ENCODE measurements around the gene SMARCAL1. TPM values are rescaled to one million over a fixed set of nuclear protein-coding genes. Genes with fewer than 3 reads are reported as not detected.

Gene SMARCAL1
- total RNA-seq, 2 donors from 2014 or later, result 29.1 to 35.1 TPM

- Mint-ChIP-seq H3K36me3 (ENCODE audit: low read depth) (peaks cover 77% of the 10 kb centered on the region), H3K27ac (no peak overlapping the region), H3K9me3 (peaks cover 7% of the 10 kb centered on the region), H3K27me3 (ENCODE audit: insufficient read depth) (no peaks in the 10 kb centered on the region), H3K4me1 (no peaks in the 10 kb centered on the region), H3K4me3 (no peak overlapping the region)
- H3K4me3 ChIP-seq (ENCODE audit: low read length), result no peak overlapping the region
- DNase-seq, result no peak
- H3K9ac ChIP-seq (ENCODE audit: extremely low read depth, low read length, poor library complexity, severe bottlenecking), result no peak overlapping the region
- no peaks in the 10 kb centered on the region for H3K27me3 ChIP-seq (ENCODE audit: control insufficient read depth, insufficient read depth, low read length, poor library complexity, severe bottlenecking)
- peaks cover 81% of the 10 kb centered on the region for H3K36me3 ChIP-seq (ENCODE audit: control insufficient read depth, insufficient read depth, low read length)
- 90 to 94% methylated on average over 5 of the region's 5 CpGs for WGBS, 2 experiments (ENCODE audit: insufficient coverage in 1 of 2, insufficient read length in 1 of 2)
- peaks cover 18% of the 10 kb centered on the region for H3K9me3 ChIP-seq (ENCODE audit: control insufficient read depth, low read length)
- TF ChIP-seq, protein P1, sequence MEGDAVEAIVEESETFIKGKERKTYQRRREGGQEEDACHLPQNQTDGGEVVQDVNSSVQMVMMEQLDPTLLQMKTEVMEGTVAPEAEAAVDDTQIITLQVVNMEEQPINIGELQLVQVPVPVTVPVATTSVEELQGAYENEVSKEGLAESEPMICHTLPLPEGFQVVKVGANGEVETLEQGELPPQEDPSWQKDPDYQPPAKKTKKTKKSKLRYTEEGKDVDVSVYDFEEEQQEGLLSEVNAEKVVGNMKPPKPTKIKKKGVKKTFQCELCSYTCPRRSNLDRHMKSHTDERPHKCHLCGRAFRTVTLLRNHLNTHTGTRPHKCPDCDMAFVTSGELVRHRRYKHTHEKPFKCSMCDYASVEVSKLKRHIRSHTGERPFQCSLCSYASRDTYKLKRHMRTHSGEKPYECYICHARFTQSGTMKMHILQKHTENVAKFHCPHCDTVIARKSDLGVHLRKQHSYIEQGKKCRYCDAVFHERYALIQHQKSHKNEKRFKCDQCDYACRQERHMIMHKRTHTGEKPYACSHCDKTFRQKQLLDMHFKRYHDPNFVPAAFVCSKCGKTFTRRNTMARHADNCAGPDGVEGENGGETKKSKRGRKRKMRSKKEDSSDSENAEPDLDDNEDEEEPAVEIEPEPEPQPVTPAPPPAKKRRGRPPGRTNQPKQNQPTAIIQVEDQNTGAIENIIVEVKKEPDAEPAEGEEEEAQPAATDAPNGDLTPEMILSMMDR (conservative IDR thresholded peaks at IDR 0.05), result no peak
- H3K4me1 ChIP-seq (ENCODE audit: control insufficient read depth, insufficient read depth, low read length), result no peaks in the 10 kb centered on the region
- H3K27ac ChIP-seq (ENCODE audit: low read depth, low read length), result no peak overlapping the region
These were observed 17.1 kb downstream of the SMARCAL1 start for GRCh38 chr2:216429428-216429827.

GRCh38 chr2:216430811-216431530 is 18.7 kb downstream of the SMARCAL1 start:
- WGBS, 2 experiments (ENCODE audit: insufficient coverage in 1 of 2, insufficient read length in 1 of 2), result 94% methylated on average over 8 to 13 of the region's 13 CpGs
- H3K36me3 ChIP-seq (ENCODE audit: control insufficient read depth, insufficient read depth, low read length), result peaks cover 76% of the 10 kb centered on the region

GRCh38 chr2:216431531-216431856 is 19.2 kb downstream of the SMARCAL1 start:
- TF ChIP-seq, protein P1 (conservative IDR thresholded peaks at IDR 0.05), result no peak
- H3K9me3 Mint-ChIP-seq, result no peaks in the 10 kb centered on the region
- H3K9ac ChIP-seq (ENCODE audit: extremely low read depth, low read length, poor library complexity, severe bottlenecking), result no peak overlapping the region
- H3K27me3 Mint-ChIP-seq (ENCODE audit: insufficient read depth), result no peaks in the 10 kb centered on the region
- H3K27ac Mint-ChIP-seq, result no peak overlapping the region
- peaks cover 71% of the 10 kb centered on the region for H3K36me3 Mint-ChIP-seq (ENCODE audit: low read depth)
- no peak overlapping the region for H3K27ac ChIP-seq (ENCODE audit: low read depth, low read length)
- no peak overlapping the region for H3K4me3 Mint-ChIP-seq
- no peaks in the 10 kb centered on the region for H3K27me3 ChIP-seq (ENCODE audit: control insufficient read depth, insufficient read depth, low read length, poor library complexity, severe bottlenecking)
- peaks cover 74% of the 10 kb centered on the region for H3K36me3 ChIP-seq (ENCODE audit: control insufficient read depth, insufficient read depth, low read length)
- H3K9me3 ChIP-seq (ENCODE audit: control insufficient read depth, low read length), result no peaks in the 10 kb centered on the region
- no peak overlapping the region for H3K4me3 ChIP-seq (ENCODE audit: low read length)
- no peaks in the 10 kb centered on the region for H3K4me1 ChIP-seq (ENCODE audit: control insufficient read depth, insufficient read depth, low read length)
- DNase-seq, result no peak
- no peaks in the 10 kb centered on the region for H3K4me1 Mint-ChIP-seq

More at GRCh38 chr2:216430811-216431530, 18.7 kb downstream of the SMARCAL1 start:
- Mint-ChIP-seq H3K27me3 (ENCODE audit: insufficient read depth) (no peaks in the 10 kb centered on the region), H3K9me3 (no peaks in the 10 kb centered on the region), H3K27ac (no peak overlapping the region), H3K4me3 (no peak overlapping the region), H3K4me1 (no peaks in the 10 kb centered on the region), H3K36me3 (ENCODE audit: low read depth) (peaks cover 72% of the 10 kb centered on the region)
- TF ChIP-seq, protein P1 (conservative IDR thresholded peaks at IDR 0.05), result no peak
- no peak for DNase-seq
- no peak overlapping the region for H3K4me3 ChIP-seq (ENCODE audit: low read length)
- no peak overlapping the region for H3K9ac ChIP-seq (ENCODE audit: extremely low read depth, low read length, poor library complexity, severe bottlenecking)
- H3K27me3 ChIP-seq (ENCODE audit: control insufficient read depth, insufficient read depth, low read length, poor library complexity, severe bottlenecking), result no peaks in the 10 kb centered on the region
- H3K27ac ChIP-seq (ENCODE audit: low read depth, low read length), result no peak overlapping the region
- H3K9me3 ChIP-seq (ENCODE audit: control insufficient read depth, low read length), result peaks cover 3% of the 10 kb centered on the region
- H3K4me1 ChIP-seq (ENCODE audit: control insufficient read depth, insufficient read depth, low read length), result no peaks in the 10 kb centered on the region

Data from endodermal cell (in vitro differentiated cells).